Measurements from ENCODE around the gene BICDL2.
"Not testable (repeated sequence)": the region's sequence is repeated elsewhere in the genome, so short reads cannot be mapped to it uniquely, and the experiment has no call there.

BICDL2 gene

GRCh38 chr16:3063625-3064386, 27.1 kb upstream of the BICDL2 start:
- no peak for DNase-seq

GRCh38 chr16:3062553-3062952, 25.8 kb upstream of the BICDL2 start:
- no peak for DNase-seq

- DNase-seq, result no peak
These were observed 23.8 kb upstream of the BICDL2 start for GRCh38 chr16:3060339-3061127.

GRCh38 chr16:3059723-3060242, 23.0 kb upstream of the BICDL2 start:
- no peak for DNase-seq

- peak; percentile 41 for DNase-seq
These were observed 22.4 kb upstream of the BICDL2 start for GRCh38 chr16:3059041-3059722.

- DNase-seq, result no peak
These were observed 21.6 kb upstream of the BICDL2 start for GRCh38 chr16:3058139-3059030.

GRCh38 chr16:3057181-3058138, 20.7 kb upstream of the BICDL2 start:
- no peak for DNase-seq

- no peak for DNase-seq
These were observed 19.8 kb upstream of the BICDL2 start for GRCh38 chr16:3056336-3057180.

GRCh38 chr16:3055734-3056115, 19.0 kb upstream of the BICDL2 start:
- not testable (repeated sequence) for DNase-seq

GRCh38 chr16:3054965-3055733, 18.4 kb upstream of the BICDL2 start:
- no peak for DNase-seq

- not testable (repeated sequence) for DNase-seq
These were observed 16.6 kb upstream of the BICDL2 start for GRCh38 chr16:3053330-3053710.

- not testable (repeated sequence) for DNase-seq
These were observed 16.0 kb upstream of the BICDL2 start for GRCh38 chr16:3052571-3053329.

- DNase-seq, result no peak
These were observed 14.8 kb upstream of the BICDL2 start for GRCh38 chr16:3051494-3051893.

GRCh38 chr16:3051009-3051408, 14.3 kb upstream of the BICDL2 start:
- no peak for DNase-seq

- DNase-seq, result no peak
These were observed 13.7 kb upstream of the BICDL2 start for GRCh38 chr16:3050487-3050886.

GRCh38 chr16:3049921-3050481, 13.3 kb upstream of the BICDL2 start:
- no peak for DNase-seq

- DNase-seq, result no peak
These were observed 10.6 kb upstream of the BICDL2 start for GRCh38 chr16:3047387-3047720.

GRCh38 chr16:3046641-3047386, 10.1 kb upstream of the BICDL2 start:
- DNase-seq, result no peak

Measured in NCI-H1105 (cell line).